ES-I3 (cell line): Measurements from ENCODE around the gene PVALB.

Source experiments
- H3K36me3 ChIP-seq: 2 replicates; pipeline ENCODE4 v1.6.1; 2013; ENCODE audit warnings: mild to moderate bottlenecking, low read length, control low read depth, moderate library complexity; ENCODE audit not compliant: insufficient read depth
- H3K4me1 ChIP-seq: 2 replicates; pipeline ENCODE4 v1.6.1; 2013; ENCODE audit warnings: mild to moderate bottlenecking, control low read depth, low read length; ENCODE audit not compliant: insufficient read depth
- H3K9ac ChIP-seq: 2 replicates; pipeline ENCODE4 v1.6.1; 2013; ENCODE audit warnings: low read depth, mild to moderate bottlenecking, low read length, moderate library complexity
- H3K9me3 ChIP-seq: 2 replicates; pipeline ENCODE4 v1.6.1; 2013; ENCODE audit warnings: mild to moderate bottlenecking, low read length, moderate library complexity; ENCODE audit not compliant: control insufficient read depth, insufficient read depth

PVALB gene

GRCh38 chr22:36856121-36856791, 39.4 kb upstream of the PVALB start:
- Histone ChIP-seq H3K9me3 (no peaks in the 10 kb centered on the region), H3K36me3 (no peaks in the 10 kb centered on the region), H3K4me1 (no peaks in the 10 kb centered on the region; the same call in 1 of the 2 replicates), H3K9ac (no peak overlapping the region)

- H3K9me3 ChIP-seq, result no peaks in the 10 kb centered on the region
Observed at GRCh38 chr22:36855478-36855877, 38.6 kb upstream of the PVALB start.

GRCh38 chr22:36853407-36854099, 36.7 kb upstream of the PVALB start:
- Histone ChIP-seq H3K4me1 (peaks cover 4% of the 10 kb centered on the region; the same call in 1 of the 2 replicates), H3K36me3 (no peaks in the 10 kb centered on the region), H3K9me3 (no peaks in the 10 kb centered on the region), H3K9ac (no peak overlapping the region)

More at GRCh38 chr22:36855478-36855877, 38.6 kb upstream of the PVALB start:
- Histone ChIP-seq H3K9ac (no peak overlapping the region), H3K4me1 (peaks cover 4% of the 10 kb centered on the region; the same call in 1 of the 2 replicates), H3K36me3 (no peaks in the 10 kb centered on the region)

- Histone ChIP-seq H3K36me3 (no peaks in the 10 kb centered on the region), H3K9me3 (no peaks in the 10 kb centered on the region), H3K9ac (no peak overlapping the region), H3K4me1 (peaks cover 4% of the 10 kb centered on the region; the same call in 1 of the 2 replicates)
Observed at GRCh38 chr22:36852056-36852973, 35.5 kb upstream of the PVALB start.

- H3K4me1 ChIP-seq, result peaks cover 4% of the 10 kb centered on the region; the same call in 1 of the 2 replicates
- H3K9ac ChIP-seq, result no peak overlapping the region
- no peaks in the 10 kb centered on the region for H3K36me3 ChIP-seq
- no peaks in the 10 kb centered on the region for H3K9me3 ChIP-seq
Observed at GRCh38 chr22:36850682-36851081, 33.8 kb upstream of the PVALB start.

GRCh38 chr22:36850056-36850455, 33.2 kb upstream of the PVALB start:
- peaks cover 4% of the 10 kb centered on the region; the same call in 1 of the 2 replicates for H3K4me1 ChIP-seq
- H3K9me3 ChIP-seq, result no peaks in the 10 kb centered on the region
- H3K36me3 ChIP-seq, result no peaks in the 10 kb centered on the region
- H3K9ac ChIP-seq, result no peak overlapping the region

- Histone ChIP-seq H3K4me1 (peaks cover 4% of the 10 kb centered on the region; the same call in 1 of the 2 replicates), H3K36me3 (no peaks in the 10 kb centered on the region), H3K9me3 (no peaks in the 10 kb centered on the region), H3K9ac (no peak overlapping the region)
Observed at GRCh38 chr22:36846949-36847348, 30.1 kb upstream of the PVALB start.

GRCh38 chr22:36846271-36846670, 29.4 kb upstream of the PVALB start:
- Histone ChIP-seq H3K4me1 (peaks cover 4% of the 10 kb centered on the region; the same call in 1 of the 2 replicates), H3K36me3 (no peaks in the 10 kb centered on the region), H3K9ac (no peak overlapping the region), H3K9me3 (no peaks in the 10 kb centered on the region)

- no peaks in the 10 kb centered on the region for H3K4me1 ChIP-seq
- H3K9ac ChIP-seq, result no peak overlapping the region
Observed at GRCh38 chr22:36840106-36840505, 23.3 kb upstream of the PVALB start.

GRCh38 chr22:36839356-36840073, 22.7 kb upstream of the PVALB start:
- Histone ChIP-seq H3K9ac (no peak overlapping the region), H3K4me1 (no peaks in the 10 kb centered on the region), H3K9me3 (peaks cover 3% of the 10 kb centered on the region; the same call in 1 of the 2 replicates)

More at GRCh38 chr22:36840106-36840505, 23.3 kb upstream of the PVALB start:
- H3K36me3 ChIP-seq, result no peaks in the 10 kb centered on the region
- peaks cover 3% of the 10 kb centered on the region; the same call in 1 of the 2 replicates for H3K9me3 ChIP-seq

GRCh38 chr22:36838119-36839030, 21.5 kb upstream of the PVALB start:
- Histone ChIP-seq H3K4me1 (no peaks in the 10 kb centered on the region), H3K9me3 (peaks cover 3% of the 10 kb centered on the region; the same call in 1 of the 2 replicates), H3K36me3 (no peaks in the 10 kb centered on the region), H3K9ac (no peak overlapping the region)

More at GRCh38 chr22:36839356-36840073, 22.7 kb upstream of the PVALB start:
- no peaks in the 10 kb centered on the region for H3K36me3 ChIP-seq

- no peaks in the 10 kb centered on the region for H3K4me1 ChIP-seq
Observed at GRCh38 chr22:36835903-36836302, 19.1 kb upstream of the PVALB start.

GRCh38 chr22:36833073-36833472, 16.2 kb upstream of the PVALB start:
- H3K9me3 ChIP-seq, result peaks cover 3% of the 10 kb centered on the region; the same call in 1 of the 2 replicates
- no peak overlapping the region for H3K9ac ChIP-seq
- no peaks in the 10 kb centered on the region for H3K36me3 ChIP-seq
- H3K4me1 ChIP-seq, result no peaks in the 10 kb centered on the region

More at GRCh38 chr22:36835903-36836302, 19.1 kb upstream of the PVALB start:
- Histone ChIP-seq H3K9ac (no peak overlapping the region), H3K9me3 (peaks cover 3% of the 10 kb centered on the region; the same call in 1 of the 2 replicates), H3K36me3 (no peaks in the 10 kb centered on the region)
